ENCODE results near the gene NECAB2.

The NECAB2 gene

DNA sequence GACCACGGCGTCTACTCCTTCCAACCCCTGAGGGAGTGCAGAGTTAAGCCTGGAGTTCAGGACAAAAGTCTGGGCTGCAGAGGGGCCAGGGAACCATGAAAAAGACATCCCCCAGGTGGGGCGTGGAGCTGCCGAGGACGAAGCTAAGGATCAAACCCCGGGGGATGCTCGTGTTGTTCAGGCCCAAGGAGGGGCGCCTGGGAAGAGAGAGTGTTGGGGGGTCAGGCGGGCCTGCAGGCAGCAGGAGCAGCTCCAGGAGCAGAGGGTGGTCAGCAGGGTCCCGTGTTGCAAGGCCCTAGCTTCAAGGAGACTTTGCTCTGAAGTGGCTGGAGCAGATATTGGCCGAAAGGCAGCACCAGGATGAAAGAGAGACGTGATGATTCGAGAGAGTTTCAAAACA, 26.7 kb downstream of the NECAB2 start:
- no peak for DNase-seq

DNA sequence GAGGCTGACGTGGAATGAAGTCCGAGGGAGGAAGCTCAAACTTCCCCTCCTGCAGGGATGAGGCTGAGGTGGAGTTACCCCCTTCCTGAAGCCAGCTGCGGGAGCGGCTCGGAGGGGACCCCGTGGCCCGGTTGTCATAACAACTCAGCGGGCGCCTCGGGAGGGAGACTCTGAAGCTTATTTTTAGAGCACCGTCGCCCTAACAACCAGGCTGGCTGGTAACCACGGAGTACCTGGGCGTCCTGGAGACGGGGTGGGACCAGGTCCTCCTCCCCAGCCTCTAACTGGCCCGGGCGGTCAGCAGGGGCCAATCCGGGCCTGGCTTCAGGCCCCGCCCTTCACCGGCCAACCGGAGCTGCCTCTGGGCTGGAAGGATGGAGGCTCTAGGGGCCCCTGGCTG, 27.7 kb downstream of the NECAB2 start:
- no peak for DNase-seq

DNA sequence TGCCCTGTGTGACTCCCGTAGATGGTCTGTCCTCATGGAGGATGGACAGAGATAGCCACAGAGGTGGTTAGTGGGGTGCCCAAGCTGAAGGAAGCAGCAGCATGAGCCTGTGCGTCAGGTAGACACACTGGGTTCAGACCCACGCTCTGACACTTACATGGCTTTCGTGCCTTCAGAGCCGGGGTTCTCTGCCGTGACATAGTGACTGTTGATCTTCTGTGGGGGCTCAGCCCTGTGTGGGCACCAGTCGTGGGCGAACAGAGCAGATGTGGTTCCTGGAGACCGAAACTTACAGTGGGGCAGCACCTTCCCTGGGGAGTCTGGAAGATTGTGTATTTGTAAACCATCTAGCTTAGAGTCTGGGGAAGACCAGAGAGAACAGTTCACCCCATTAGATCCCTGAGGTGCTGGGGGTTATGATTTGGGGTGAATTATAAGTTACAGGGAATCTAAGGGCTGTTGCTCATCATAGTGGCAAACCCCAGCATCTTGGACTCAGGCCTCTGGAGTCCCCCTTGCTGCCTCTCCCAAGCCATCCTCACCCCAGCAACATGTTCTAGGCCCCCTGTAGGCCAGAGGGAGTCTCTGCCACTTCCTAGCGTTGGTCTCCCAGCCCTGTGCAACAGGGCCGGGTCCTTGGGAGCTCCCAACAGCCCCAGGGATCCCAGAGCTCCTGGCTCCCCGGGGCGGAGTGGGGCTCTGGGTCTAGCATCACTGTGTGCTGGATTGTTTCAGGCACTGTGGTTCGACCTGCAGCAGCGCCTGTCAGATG, 28.6 kb downstream of the NECAB2 start:
- DNase-seq: no peak

DNA sequence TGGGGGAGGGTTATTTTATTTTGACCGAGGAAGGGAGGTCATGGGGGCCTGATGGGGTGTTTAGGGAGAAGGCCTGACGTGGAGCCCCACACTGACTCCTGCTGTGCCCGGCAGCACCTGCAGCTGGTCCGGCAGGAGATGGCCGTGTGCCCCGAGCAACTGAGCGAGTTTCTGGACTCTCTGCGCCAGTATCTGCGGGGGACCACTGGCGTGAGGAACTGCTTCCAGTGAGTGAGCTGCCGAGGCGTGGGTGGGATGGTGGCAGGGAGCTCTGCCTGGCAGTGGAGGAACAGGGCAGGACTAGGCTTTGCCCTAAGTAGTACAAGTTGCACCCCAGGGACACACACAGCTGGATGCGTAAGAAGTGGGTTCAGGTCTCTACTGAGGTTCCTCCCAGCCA, 30.0 kb downstream of the NECAB2 start:
- DNase-seq: no peak

DNA sequence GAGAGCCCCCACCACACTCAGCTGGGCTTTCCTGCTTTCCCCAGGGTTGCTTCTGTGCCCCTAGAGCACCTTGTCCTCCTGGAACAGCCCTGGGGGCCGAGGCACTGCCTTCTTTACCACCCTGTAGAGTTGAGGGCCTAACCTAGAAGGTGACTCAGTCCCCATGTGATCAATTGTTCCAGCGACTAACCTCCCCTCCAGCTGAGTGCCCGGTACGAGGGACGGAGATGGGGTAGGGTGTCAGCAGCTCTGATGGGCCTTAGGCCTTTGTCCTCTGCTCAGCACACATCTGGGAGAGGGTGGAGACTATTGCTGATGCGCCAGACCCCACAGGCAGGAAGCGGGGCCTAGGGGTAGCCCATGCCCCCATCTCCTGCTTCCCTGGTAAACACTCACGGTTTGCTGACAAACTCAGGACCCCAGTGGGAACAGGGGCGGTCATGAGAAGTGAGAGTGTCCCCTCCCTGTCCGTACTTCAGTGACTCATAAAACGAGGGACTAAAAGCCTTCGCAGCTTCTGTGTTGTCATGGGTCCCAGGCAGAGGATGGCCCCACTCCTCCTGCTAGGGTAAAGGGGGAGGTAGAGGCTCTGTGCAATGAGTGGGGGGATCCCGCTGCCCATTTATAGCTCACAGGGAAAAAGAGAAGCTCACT, 33.1 kb downstream of the NECAB2 start:
- DNase-seq: no peak

DNA sequence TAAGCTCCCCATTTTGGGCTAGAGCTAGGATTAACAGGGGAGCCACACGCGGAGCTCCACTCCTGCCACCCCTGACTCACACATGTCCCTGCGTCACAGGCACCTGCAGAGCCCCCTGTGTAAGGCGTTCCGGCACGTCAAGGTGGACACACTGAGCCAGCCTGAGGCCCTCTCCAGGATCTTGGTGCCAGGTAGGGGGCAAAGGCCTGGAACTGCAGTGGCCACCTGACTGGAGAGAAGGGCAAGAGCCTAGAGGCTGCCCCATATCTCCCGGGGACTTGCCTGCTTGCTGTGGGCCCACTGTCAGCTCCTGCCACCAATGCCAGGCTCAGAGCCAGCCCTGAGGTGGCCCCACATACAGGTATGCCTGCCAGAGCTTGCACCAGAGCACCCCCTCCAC, 33.7 kb downstream of the NECAB2 start:
- no peak for DNase-seq

DNA sequence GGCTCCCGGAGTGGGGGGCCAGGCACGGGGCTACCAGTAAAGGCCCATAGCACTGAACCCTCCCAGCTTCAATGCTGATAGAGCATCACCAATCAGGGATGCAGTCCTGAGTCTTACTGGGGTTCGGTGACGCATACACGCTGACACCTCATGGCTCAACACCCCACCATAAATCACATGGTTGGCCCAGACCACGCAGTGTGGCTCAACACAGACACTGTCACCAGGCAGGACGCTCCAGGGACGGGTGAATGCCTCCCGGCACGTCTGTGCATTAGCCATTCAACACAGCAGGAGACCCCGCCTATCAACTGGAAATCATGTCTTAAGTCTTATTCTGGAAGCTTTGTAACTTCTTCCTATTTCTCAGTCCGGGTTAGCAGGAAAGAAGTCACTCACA, 35.0 kb downstream of the NECAB2 start:
- no peak for DNase-seq

DNA sequence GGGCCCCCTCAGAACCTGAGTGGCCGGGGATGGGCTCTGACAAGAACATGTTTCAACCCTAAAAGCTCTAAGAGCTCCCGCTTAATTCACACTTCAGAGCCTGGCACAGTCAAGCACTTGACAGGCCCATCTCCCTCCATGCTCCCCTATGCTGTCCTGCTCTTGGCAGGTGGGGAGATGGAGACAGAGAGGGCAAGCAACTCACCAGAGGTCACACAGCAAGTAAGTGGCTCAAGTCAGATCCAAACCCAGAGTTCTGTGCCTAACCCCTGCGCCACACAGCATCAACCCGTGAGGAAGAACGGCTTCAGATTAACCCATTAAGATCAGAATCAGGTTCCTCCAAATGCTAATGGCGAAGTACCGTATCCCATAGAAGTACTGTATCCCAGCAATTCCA, 36.4 kb downstream of the NECAB2 start:
- DNase-seq: no peak

DNA sequence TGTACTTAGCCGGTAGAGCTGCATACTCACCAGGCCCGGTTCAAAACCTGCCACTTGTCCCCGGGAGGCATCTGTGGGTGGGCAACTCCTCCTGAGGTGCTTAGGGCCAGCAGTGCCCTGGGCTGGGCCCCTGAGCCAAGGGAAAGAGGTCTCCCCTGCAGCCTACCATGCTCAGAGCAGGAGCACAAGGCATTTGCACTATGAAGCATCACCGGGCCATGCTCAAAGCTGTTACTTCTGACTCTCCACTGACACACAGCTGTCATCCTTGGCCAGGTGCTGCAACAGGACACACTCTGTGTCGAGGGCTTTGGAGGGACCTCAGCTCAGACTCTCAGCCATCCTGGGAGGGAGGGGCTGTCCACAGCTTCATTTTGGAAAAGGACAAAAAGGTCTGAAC, 37.3 kb downstream of the NECAB2 start:
- no peak for DNase-seq

DNA sequence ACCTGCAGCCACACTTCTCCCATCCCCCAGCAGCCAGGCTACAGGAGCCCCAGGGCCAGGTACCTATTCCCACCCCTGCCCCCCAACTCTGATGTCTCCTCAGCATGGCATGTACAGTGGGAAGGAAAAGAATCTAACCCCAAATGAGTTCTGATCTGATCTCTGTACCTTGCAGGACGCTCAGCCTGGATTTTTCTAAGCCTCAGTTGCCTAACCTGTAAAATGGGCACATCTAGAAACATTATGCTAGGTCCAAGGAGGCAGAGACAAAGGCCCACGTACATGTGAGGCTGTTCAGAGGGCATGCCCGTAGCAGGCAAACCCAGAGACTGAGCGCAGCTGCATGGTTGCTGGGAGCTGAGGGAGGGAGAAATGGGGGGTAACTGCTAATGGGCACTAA, 39.5 kb downstream of the NECAB2 start:
- no peak for DNase-seq

DNA sequence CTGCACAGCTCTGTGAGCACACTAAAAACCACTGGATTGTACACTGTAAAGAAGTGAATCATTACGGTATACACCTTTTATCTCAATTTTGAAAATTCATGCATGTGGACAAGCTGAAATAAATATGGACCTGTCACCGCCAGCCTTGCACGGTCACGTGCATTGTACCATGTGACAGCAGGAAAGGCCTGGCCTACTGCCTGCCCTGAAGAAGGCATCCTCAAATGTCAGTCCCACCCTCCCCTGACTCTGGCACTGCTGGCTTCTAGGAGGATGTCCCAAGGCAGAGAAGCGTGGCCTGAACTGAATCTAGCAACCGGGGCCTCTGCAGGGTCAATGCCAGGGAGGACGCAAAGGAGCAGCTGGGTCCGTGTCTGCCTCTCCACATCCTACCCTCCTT, 39.9 kb downstream of the NECAB2 start:
- DNase-seq: no peak

DNA sequence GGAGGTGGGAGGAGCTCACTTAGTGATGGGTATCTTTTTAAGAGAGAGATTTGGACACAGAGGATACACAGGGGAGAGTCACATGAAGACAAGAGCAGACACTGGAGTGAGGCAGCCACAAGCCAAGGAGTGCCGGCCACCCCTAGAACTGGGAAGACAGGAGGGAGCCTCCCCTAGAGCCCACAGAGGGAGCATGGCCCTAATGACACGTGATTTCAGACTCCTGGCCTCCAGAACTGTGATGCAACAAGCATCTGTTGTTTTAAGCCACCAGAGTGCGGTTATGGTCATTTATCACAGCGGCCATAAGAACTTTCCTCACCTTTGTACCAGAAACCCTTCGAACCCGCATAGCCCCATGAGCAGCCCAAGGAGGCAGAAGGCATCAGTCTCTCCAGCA, 41.2 kb downstream of the NECAB2 start:
- DNase-seq: no peak

DNA sequence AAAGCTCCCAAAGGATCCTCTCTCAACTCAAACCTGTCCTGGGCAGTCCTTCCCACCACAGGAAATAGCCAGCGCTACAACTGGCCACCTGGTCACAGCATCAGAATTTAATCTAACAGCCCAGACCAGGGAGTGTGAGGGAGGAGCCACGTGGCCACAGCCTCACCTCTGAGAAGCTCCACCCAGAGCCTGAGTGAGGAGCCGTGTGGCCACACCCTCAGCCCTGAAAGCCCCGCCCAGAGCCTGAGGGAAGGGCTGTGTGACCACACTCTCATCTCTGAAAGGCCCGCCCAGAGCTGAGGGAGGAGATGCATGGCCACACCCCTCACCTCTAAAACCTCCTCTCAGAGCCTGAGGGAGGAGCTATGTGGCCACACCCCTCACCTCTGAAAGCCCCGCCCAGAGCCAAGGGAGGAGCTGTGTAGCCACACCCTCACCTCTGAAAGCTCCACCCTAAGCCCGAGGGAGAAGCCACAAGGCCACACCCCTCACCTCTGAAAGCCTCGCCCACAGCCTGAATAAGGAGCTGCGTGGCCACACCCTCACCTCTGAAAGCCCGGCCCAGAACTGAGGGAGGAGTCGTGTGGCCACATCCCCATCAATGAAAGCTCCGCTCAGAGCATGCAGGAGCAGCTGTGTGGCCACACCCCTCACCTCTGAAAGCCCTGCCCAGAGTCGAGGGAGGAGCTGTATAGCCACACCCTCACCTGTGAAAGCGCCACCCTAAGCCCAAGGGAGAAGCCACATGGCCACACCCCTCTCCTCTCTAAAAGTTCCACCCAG, 45.9 kb downstream of the NECAB2 start:
- DNase-seq: no peak

DNA sequence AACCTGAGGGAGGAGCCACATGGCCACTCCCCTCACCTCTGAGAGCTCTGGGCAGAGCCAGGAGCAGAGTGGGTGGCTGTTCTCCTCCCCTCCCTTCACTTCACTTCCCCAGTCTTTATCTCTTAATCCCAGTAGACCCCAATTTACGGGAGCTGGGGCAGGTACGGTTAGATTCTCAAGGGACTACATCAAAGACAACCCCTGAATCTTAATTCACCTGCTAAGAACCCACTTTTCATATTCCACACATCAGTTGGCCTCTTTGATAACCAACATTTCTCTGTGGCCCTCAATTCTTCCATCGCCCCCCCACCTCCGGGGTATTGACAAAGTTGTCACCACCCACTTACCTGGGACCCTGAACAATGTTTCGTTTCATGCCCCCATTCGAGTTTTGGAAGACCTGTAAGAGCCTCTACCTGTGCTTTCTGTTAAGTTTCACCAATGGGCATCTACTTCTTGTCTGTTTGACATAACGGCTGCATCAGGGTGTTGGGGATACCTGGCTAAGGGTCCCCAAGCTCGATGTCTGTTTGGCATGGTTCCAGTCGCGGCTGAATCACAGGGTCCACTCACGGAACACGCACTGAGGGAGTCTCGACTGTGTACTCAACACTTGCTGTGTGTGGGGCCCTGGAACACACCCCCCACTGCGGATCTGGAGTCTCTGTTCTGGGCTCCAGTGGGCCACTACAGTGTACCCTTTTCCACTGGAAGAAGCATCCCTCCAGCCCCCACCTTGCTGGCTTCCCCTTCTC, 46.7 kb downstream of the NECAB2 start:
- DNase-seq: no peak

DNA sequence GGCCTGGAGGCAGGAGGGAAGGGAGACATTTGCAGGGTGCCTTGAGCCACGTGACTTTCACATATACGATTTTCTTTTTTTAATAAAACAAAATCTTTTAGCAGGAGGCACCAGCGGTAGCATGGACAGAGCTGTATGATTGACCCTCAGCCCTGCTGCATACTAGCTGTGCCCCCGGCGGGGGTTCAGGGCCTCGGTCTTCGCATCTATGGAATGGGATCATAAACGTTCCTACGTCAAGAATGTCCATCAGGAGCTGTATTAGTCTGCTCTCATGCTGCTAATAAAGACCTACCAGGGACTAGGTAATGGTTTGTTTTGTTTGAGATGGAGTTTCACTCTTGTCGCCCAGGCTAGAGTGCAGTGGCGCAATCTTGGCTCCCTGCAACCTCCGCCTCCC, 47.4 kb downstream of the NECAB2 start:
- no peak for DNase-seq

DNA sequence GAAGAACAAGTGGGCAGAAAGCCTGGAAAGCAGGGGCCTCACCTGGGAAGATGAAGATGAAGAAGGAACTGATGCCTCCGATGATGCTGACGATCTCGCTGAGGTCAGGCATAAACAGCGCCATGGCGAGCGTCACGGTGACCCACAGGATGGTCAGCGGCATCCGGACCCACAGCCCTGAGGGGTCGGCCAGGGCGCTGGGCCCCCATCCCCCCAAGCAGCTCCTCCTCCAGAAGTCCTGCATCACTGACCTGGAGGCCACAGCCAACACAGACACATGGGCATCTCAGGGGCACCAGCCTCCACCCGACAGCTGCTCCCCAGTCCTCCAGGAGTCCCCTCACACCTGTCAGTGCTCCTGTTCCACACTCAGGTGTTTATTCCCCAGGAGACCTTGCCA, 48.4 kb downstream of the NECAB2 start:
- no peak for DNase-seq

DNA sequence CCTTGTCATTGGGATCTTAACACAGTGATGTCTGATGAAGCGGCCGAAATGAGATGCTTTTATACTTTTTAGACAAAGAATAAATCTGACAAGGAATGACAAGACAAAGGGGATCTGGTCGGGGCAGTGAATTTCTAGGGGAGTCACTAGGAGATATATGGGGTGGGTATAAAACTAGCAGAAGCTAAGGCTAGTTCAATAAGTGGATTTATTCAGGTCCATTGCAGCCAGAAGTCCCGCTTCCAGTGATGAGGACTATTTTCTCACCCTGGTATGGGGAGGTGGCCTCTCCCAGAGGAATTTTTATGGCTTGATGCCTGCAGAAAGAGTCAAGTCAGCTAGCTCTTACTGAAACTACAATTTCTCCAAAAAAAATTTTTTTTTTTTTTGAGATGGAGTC, 50.7 kb downstream of the NECAB2 start:
- no peak for DNase-seq

DNA sequence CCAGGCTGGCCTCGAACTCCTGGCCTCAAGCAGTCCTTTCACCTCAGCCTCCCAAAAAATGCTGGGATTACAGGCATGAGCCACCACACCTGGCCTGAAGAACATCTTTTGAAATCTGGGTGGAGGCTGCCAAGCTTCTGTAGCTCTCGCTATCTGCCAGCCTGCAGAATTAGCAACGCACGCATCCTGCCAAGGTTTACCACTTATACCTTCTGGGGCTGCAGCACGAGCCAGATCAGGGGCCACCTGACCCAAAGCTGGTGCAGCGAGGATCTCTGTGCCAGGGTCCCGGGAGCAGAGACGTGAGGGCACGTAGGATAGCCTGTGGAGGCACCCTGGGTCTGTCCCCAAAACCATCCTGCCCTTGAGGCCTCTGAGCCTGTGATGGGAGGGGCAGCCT, 52.3 kb downstream of the NECAB2 start:
- DNase-seq: no peak

DNA sequence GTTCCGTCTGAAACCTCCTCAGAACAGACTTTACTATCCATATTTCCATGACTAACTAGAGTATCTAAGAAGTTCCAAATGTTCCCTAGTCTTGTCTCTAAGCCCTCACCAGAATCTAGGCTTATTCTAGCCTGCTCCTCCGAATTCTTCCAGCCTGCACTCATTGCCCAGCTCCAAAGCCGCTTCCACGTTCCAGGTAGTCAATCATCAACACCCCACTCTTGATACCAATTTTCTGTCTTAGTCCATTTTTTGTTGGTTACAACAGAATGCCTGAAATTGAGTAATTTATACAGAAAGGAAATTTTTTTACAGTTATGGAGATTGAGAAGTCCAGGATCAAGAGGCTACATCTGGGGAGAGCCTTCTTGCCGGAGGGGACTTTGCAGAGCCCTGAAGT, 53.4 kb downstream of the NECAB2 start:
- DNase-seq: no peak

DNA sequence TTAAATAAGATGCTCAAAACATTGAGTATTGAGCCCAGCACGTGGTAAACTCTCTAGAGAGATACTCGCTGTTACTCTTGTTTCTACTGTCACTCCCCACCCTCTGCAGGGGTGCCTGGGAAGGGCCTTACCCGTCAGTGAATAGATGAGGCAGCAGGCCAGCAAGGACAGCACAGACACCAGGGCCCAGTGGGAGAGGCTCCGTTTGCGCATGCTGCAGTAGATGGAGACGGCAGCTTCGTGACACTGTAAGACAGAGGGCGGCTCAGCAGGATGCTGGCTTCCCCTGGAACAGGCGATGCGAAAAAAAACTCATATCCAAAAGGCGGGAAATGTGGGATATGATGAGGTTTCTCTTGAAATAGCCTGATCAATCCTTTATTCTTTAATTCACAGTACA, 54.6 kb downstream of the NECAB2 start:
- peak in 1 of 2 experiments; percentile 8 for DNase-seq

DNA sequence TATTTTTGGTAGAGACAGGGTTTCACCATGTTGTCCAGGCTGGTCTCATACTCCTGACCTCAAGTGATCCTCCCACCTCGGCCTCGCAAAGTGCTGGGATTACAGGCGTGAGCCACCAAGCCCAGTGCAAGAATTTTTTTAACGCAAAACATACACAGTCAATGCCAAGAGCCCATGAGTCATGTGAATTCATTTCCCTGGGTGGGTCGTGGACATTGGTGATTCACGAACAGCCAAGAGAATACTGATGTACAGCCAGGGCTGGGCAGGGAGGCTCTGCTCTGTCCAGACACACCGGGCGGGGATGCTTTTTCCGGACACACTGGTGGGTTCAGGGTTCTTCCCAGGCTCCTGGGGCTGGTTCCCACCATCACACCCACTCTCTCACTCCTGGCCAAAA, 56.8 kb downstream of the NECAB2 start:
- no peak for DNase-seq

DNA sequence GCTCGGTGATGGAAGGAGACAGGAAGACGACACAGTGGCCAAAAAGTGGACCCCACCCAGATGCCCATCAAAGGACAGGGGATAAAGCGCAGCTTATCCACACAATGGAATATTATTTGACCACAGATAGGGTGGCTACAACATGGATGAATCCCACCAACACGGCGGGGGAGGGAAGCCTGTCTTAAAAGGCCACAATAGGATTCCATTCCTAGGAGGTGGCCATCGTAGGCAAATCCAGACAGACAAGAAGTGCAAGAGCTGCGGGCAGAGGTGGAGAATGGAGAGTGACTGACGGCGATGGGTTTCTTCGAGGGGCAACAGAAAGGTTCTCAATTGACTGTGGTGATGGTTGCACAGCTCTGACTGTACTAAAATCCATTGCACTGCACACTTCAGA, 58.6 kb downstream of the NECAB2 start:
- DNase-seq: no peak

DNA sequence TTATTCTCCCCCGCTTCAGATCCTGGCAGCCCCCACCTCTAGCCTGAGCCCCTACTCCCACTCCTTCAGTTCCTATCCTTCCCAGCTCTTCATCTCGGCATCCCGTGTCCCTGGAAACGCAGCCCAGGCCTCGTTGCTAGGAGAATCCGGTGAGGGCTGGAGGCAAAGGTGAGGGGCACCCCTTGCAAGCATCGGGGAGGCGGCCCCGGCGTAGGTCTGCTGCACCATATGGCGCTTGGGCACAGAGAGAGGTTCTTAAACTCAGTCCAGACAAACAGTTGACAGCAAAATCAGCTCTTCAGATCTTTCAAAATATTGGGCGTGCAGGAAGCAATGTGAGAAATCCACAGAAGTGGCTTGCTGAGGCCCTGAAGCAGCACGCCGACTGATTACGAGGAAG, 59.6 kb downstream of the NECAB2 start:
- no peak for DNase-seq

Measured in NCI-H446 (cell line).